ENCODE data around the gene QPCT. TPM values are rescaled to one million over a fixed set of nuclear protein-coding genes. Genes with fewer than 3 reads are reported as not detected.

The QPCT gene
- total and polyA plus RNA-seq, 2 experiments from 2014 or later, result 13.2 TPM

DNA sequence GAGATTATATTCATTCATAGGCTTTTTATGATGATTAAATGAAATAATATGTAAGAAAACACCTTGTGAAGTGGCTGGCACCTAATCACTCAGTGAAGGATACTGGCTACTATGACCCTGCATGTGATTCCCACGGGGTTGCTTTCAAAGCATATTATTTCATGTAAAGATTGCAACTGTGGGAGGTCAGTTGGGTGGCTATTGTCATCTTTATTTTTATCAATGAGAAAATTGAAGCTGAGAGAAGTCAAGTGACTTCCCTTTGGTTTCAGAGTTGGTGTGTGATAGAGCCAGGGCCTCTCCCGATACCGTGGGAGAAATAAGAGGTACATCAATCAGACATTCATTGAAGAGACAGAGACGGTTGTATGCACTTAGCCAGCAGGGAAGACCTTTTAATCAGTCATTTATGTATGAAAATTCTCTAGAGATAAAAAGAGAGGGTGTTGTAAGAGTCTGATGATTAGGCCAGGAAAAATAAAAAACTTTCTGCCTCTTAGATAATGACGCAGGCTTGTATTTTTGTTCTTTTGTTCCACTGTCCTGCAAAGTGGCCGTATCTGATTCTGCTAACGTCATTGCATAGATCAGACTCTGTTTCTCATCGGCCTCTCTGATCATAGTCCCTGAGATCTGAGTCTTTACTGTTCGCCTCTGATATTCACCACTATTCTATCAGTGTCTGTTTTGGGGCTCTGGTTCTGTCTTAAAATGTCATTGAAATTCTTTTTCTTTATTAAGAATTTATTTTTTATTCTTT is 50.5 kb downstream of the QPCT start:
- ATAC-seq (no peak), DNase-seq (ENCODE audit: low spot score) (no peak)
- peaks cover 24% of the 10 kb centered on the region for H3K4me1 Mint-ChIP-seq
- Histone ChIP-seq H2AFZ (no peak overlapping the region), H3K27ac (ENCODE audit: low read depth) (no peak overlapping the region), H3K36me3 (ENCODE audit: insufficient read depth) (no peaks in the 10 kb centered on the region), H4K20me1 (replicated peaks; ENCODE audit: insufficient read depth) (no peaks in the 10 kb centered on the region), H3F3A (replicated peaks; ENCODE audit: low read depth) (no peaks in the 10 kb centered on the region), H3K79me2 (replicated peaks; ENCODE audit: insufficient read depth) (no peaks in the 10 kb centered on the region), H3K4me3 (no peak overlapping the region), H3K9me2 (ENCODE audit: insufficient read depth) (peaks cover 7% of the 10 kb centered on the region), H3K4me1 (ENCODE audit: insufficient read depth) (peaks cover 7% of the 10 kb centered on the region; the same call in 1 of the 2 replicates), H3K4me2 (no peak overlapping the region), H3K27me3 (ENCODE audit: insufficient read depth) (no peaks in the 10 kb centered on the region)
- TF ChIP-seq CREB1 (CRISPR knock-in tag; IDR thresholded peaks at IDR 0.05; ENCODE audit: low read depth) (no peak), ZNF114 (CRISPR knock-in tag; IDR thresholded peaks at IDR 0.05) (no peak), EZH2 (IDR thresholded peaks at IDR 0.05; ENCODE audit: low read depth, unreplicated experiment) (no peak), POLR2AphosphoS5 (IDR thresholded peaks at IDR 0.05; ENCODE audit: low read depth) (no peak), NANOG (IDR thresholded peaks at IDR 0.05; ENCODE audit: borderline replicate concordance) (no peak), JUNB (IDR thresholded peaks at IDR 0.05; ENCODE audit: unreplicated experiment) (no peak), STAT1 (IDR thresholded peaks at IDR 0.05; ENCODE audit: unreplicated experiment) (no peak)
- TF ChIP-seq, protein P1, sequence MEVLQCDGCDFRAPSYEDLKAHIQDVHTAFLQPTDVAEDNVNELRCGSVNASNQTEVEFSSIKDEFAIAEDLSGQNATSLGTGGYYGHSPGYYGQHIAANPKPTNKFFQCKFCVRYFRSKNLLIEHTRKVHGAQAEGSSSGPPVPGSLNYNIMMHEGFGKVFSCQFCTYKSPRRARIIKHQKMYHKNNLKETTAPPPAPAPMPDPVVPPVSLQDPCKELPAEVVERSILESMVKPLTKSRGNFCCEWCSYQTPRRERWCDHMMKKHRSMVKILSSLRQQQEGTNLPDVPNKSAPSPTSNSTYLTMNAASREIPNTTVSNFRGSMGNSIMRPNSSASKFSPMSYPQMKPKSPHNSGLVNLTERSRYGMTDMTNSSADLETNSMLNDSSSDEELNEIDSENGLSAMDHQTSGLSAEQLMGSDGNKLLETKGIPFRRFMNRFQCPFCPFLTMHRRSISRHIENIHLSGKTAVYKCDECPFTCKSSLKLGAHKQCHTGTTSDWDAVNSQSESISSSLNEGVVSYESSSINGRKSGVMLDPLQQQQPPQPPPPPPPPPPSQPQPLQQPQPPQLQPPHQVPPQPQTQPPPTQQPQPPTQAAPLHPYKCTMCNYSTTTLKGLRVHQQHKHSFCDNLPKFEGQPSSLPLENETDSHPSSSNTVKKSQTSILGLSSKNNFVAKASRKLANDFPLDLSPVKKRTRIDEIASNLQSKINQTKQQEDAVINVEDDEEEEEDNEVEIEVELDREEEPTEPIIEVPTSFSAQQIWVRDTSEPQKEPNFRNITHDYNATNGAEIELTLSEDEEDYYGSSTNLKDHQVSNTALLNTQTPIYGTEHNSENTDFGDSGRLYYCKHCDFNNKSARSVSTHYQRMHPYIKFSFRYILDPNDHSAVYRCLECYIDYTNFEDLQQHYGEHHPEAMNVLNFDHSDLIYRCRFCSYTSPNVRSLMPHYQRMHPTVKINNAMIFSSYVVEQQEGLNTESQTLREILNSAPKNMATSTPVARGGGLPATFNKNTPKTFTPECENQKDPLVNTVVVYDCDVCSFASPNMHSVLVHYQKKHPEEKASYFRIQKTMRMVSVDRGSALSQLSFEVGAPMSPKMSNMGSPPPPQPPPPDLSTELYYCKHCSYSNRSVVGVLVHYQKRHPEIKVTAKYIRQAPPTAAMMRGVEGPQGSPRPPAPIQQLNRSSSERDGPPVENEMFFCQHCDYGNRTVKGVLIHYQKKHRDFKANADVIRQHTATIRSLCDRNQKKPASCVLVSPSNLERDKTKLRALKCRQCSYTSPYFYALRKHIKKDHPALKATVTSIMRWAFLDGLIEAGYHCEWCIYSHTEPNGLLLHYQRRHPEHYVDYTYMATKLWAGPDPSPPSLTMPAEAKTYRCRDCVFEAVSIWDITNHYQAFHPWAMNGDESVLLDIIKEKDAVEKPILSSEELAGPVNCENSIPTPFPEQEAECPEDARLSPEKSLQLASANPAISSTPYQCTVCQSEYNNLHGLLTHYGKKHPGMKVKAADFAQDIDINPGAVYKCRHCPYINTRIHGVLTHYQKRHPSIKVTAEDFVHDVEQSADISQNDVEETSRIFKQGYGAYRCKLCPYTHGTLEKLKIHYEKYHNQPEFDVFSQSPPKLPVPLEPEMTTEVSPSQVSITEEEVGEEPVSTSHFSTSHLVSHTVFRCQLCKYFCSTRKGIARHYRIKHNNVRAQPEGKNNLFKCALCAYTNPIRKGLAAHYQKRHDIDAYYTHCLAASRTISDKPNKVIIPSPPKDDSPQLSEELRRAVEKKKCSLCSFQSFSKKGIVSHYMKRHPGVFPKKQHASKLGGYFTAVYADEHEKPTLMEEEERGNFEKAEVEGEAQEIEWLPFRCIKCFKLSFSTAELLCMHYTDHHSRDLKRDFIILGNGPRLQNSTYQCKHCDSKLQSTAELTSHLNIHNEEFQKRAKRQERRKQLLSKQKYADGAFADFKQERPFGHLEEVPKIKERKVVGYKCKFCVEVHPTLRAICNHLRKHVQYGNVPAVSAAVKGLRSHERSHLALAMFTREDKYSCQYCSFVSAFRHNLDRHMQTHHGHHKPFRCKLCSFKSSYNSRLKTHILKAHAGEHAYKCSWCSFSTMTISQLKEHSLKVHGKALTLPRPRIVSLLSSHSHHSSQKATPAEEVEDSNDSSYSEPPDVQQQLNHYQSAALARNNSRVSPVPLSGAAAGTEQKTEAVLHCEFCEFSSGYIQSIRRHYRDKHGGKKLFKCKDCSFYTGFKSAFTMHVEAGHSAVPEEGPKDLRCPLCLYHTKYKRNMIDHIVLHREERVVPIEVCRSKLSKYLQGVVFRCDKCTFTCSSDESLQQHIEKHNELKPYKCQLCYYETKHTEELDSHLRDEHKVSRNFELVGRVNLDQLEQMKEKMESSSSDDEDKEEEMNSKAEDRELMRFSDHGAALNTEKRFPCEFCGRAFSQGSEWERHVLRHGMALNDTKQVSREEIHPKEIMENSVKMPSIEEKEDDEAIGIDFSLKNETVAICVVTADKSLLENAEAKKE (CRISPR knock-in tag; IDR thresholded peaks at IDR 0.05), result no peak
- TF ChIP-seq, protein P2, sequence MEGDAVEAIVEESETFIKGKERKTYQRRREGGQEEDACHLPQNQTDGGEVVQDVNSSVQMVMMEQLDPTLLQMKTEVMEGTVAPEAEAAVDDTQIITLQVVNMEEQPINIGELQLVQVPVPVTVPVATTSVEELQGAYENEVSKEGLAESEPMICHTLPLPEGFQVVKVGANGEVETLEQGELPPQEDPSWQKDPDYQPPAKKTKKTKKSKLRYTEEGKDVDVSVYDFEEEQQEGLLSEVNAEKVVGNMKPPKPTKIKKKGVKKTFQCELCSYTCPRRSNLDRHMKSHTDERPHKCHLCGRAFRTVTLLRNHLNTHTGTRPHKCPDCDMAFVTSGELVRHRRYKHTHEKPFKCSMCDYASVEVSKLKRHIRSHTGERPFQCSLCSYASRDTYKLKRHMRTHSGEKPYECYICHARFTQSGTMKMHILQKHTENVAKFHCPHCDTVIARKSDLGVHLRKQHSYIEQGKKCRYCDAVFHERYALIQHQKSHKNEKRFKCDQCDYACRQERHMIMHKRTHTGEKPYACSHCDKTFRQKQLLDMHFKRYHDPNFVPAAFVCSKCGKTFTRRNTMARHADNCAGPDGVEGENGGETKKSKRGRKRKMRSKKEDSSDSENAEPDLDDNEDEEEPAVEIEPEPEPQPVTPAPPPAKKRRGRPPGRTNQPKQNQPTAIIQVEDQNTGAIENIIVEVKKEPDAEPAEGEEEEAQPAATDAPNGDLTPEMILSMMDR (conservative IDR thresholded peaks at IDR 0.05; ENCODE audit: low read depth in 2 of 2), result no peak
- TF ChIP-seq, protein P3, sequence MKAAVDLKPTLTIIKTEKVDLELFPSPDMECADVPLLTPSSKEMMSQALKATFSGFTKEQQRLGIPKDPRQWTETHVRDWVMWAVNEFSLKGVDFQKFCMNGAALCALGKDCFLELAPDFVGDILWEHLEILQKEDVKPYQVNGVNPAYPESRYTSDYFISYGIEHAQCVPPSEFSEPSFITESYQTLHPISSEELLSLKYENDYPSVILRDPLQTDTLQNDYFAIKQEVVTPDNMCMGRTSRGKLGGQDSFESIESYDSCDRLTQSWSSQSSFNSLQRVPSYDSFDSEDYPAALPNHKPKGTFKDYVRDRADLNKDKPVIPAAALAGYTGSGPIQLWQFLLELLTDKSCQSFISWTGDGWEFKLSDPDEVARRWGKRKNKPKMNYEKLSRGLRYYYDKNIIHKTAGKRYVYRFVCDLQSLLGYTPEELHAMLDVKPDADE (IDR thresholded peaks at IDR 0.05), result no peak
- H3K27me3 Mint-ChIP-seq (ENCODE audit: insufficient read depth, low read depth, poor library complexity), result peaks cover 3% of the 10 kb centered on the region
- no peaks in the 10 kb centered on the region; the same call in 1 of the 3 replicates for H3K36me3 Mint-ChIP-seq (ENCODE audit: low read depth)
- H3K4me3 Mint-ChIP-seq, result no peak overlapping the region
- no peak overlapping the region for H3K27ac Mint-ChIP-seq
- no peaks in the 10 kb centered on the region for H3K9me3 Mint-ChIP-seq

All from GM23338 (cell line).